SH-SY5Y (cell line): Measurements from ENCODE around the gene FAM13A.

ENCODE experiments used
- GATA2 ChIP-seq: IDR thresholded peaks from 2 replicates; pipeline ENCODE4 v1.6.1; 2011; ENCODE audit warnings: mild to moderate bottlenecking, low read depth, low read length
- GATA3 ChIP-seq: IDR thresholded peaks from 2 replicates; pipeline ENCODE4 v1.6.1; 2011; ENCODE audit warnings: low read depth, mild to moderate bottlenecking, low read length, moderate library complexity

DNA sequence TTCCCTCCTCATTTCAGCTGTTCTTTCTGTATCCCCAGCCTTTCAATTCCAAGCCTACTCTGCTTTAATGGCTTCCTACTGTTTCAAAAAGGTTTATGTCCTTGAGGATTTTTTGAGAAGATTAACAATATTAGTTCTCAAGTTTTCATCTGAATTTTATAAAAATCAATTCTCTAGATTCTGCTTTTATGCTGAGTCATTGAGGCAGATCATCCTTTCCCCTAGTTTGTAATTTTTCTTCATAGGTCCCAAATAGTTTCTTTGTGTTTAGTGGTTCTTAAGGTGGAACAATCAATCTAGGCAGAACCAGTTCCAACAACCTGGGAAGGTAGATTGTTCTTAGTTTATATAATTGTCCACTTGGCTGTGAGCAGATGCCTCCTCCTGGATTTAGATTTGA, 259.3 kb downstream of the FAM13A start:
- TF ChIP-seq GATA2 (no peak), GATA3 (no peak)
